ELF-1 (cell line): ENCODE data around the gene SMIM12.
A peak's percentile ranks its signal among the peaks of the same experiment; 100 is the strongest.

Experiments
- DNase-seq: peaks from one replicate; pipeline ENCODE4 v3.0.0-alpha.2; 2016; ENCODE audit warnings: low read depth, low spot score

Gene SMIM12, protein sequence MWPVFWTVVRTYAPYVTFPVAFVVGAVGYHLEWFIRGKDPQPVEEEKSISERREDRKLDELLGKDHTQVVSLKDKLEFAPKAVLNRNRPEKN

DNA sequence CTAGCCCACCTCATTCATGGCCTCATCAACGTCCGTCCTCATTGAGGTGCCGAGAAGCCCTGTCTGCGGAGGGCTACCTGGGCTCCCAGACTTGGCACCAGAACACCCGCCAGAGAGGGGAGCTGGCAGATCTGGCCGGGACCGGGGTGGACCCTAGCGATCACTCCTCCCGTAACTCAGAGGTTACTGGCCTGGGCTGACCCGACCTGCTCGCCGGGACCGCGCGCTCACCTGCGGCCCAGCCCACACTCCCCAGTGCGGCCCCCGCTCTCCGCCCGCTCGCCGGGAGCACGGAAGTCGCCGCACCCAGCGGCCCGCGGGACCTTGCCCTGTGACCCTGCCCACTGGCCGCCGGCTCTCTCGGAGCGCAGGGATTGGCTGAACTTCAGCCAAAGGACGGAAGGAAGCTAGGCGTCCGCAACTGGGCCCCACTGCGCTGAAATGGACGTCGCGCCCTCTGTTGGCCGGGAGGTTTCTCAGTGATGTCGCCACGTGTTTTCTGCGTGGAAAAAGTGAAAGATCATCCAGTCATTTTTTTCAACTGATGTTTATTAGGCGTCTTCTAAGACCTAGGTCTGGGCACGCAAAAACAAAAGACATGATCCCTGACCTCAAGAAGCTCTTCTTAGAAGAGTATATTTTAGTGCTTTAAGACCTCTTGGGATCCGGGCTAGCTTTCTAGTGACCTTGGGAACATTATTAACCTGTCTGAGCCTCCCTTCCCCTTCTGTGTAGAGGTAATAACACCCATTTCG, at the start of gene SMIM12:
Gene SMIM12, minus strand, starts transcription at position 304 of the 755 bp plus-strand sequence. CDS start 3,772 bp downstream, outside the sequence.
- peak; percentile 91 for DNase-seq

DNA sequence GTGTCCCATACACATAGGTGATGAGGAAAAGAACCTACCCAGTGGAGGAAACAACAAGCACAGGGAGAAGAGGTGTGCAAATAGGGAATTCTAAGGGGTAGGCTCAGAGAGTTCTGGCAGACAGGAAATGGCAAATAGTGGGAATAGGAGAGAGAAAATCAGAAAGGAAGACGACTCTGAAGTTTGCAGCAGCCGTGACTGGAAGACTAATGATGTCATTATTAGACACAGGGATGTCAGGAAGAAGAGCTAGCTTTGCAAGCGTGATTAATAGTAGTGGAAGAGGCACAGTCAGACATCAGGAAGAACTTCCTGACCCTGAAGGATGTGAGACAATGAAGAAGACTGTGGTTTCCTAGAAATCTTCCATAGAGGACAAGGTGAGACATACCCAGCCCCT, 48.8 kb upstream of the SMIM12 start:
- DNase-seq: no peak

DNA sequence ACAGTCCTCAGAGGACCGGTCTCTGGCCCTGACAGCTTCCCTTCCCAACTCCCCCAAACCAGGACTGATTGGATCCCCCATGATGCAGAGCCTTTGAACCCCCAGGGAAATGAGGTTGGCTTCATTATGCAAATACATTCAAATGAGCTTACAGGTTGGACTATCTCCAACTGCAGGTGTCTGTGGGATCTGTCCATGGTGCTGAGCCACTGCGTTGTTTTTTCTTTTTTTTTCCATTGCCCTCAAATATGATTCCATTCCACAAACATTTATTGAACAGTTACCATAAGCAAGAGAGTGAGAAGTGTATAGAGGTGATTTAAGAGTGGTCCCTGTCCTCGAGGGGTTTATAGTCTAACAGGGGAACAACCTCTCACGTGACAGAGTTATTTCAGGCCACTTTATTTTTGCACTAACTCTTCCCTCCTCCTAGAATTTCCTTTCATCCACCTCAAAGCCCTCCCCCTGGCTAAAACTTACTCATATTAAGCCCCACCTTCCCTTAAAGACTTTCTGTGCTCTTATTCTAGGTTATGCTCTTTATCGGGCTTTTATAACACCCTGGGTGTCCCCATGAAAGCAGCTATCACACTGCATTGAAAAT, 48.0 kb upstream of the SMIM12 start:
- DNase-seq: peak; percentile 5

DNA sequence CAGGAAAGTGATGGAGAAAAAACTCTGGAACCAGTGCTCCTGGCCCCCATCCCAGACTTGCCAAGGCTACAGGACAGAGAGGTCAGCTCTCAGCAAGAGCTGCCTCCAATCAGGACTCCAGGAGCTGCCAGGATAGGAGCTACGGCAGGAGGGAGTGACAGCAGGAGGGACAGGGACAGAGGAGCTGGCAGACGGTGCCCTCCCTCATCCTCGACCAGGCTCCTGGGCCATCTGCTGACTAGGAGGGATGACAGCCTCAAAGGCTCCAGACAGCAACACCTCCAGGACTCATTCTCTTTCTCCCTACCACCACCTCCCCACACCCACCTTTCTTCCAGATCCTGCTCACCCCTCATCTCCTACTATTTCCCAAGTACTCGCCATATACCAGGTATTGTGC, 47.2 kb upstream of the SMIM12 start:
- DNase-seq: no peak

DNA sequence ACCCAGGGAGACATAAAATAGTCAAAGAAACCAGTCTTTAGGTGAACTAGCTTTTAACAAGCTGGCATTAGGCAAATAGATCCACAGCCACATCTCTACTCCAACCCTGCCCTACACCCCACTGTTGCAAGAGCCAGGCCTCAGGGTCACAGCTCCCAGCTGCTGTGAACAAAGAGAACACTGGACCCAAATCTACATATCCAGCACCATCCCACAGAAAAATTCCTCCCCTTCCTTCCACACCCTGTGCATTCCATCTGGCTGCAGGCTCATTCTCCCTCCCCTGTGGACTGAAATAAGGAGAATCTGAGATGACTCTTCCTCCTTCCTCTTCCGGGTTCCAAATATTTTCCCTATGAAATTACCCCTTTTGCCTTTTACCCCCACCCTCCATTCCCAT, 46.7 kb upstream of the SMIM12 start:
- DNase-seq: no peak

DNA sequence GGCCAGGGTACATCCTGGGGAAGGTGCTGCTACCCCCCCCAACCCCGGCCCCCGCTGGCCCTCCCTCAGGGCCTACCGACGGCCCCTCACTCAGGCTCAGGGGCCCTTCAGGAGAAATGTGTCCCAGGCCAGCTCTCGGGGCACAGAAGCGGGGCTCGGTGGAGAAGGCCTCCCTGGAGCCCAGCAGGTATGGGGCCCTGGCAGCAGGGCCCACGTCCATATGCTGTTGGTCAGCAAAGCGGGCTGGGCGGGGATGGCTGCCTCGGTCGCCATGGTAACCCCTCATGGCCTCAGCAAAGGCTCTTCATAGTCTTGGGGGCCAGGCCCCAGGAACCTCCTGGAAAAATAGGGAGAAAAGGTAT, 45.5 kb upstream of the SMIM12 start:
- no peak for DNase-seq

DNA sequence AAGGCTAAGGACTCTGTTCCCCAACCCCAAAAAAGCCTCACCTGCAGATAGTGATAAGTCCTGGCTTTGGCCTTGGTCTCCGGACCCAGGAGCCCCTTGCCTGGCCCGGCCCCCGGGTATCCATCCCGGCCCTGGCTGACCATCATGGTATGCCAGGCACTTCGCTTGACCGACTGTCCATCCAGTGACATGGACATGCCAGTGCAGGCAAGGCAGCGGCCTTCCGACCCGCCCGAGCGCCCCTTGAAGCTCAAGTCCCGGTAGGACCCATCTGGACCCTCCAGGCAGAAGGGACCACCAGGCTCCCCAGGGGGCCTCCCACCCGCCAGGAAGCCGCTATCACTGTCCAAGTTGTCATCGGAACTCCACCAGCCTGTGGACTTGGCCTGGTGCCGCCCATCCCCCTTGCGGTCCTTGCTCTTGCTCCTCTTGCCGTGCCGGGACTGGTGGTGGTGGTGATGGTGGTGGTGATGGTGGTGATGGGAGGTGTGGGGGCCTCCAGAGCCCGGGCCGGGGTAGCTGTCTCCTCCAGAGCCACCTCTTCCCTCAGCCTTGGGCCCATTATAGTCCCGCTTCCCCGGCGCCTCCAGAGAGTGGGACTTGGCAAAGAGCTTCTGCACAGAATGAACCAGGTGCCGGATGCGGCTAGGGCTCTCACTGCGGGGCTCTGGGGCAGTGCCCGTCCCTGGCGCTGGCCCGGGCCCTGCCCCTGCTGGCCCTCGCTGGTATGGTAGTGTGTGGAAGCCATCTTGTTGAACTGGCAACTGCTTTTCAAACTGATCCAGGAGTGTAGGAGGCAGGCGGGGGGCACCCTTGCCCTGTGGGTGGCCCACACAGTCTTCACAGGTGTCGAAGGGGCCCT, 44.9 kb upstream of the SMIM12 start:
- no peak for DNase-seq

DNA sequence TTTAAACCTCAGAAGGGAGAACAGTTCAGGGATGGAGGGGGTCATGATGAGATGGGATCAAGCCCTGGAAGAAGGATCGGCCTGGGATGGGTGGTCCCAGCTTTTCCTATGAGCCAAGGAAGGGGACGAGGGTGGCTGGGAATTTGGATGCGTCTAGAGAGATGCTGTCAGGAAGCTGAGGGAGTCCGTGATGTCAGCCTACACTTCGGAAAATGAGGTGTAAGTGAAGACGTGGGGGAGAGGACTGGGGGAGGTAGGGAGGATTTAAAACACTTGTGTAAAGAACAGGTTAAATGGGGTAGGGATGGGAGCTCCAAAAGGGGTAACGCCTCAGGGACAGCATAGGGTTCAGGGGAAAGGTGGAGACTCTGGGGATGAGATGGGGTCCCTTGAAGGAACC, 42.4 kb upstream of the SMIM12 start:
- no peak for DNase-seq

DNA sequence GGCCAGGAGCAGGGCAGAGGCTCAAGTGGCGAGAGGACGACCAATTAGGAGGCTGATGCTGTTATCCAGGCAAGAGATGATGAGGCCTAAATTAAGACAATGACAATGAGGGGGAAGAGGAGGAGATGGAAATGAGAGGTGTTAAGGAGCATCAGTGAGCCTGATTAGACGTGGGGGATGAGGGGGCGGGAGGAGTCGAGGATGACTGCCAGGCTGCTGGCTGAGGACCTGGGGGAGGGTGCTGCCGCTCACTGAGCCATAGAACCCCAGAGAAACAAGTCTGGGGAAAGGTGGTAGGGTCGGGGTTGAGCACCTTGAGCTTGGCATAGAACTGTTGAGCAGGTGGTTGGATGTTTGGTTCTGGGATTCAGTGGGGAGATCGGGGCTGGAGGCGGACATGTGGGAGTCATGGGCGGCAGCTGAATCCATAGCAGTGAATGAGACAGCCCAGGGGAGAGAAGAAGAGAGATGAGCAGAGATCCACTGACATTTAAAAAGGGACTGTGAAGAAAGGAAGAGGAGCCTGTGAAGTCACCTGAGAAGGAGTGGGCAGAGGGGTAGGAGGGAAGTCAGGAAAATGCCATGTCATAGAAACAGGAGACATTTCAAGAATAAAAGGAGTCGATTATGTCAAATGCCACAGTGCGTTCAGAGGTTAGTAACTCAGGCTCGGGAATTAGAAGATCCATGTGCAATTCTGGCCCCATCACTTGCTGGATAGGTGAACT, 41.4 kb upstream of the SMIM12 start:
- no peak for DNase-seq

DNA sequence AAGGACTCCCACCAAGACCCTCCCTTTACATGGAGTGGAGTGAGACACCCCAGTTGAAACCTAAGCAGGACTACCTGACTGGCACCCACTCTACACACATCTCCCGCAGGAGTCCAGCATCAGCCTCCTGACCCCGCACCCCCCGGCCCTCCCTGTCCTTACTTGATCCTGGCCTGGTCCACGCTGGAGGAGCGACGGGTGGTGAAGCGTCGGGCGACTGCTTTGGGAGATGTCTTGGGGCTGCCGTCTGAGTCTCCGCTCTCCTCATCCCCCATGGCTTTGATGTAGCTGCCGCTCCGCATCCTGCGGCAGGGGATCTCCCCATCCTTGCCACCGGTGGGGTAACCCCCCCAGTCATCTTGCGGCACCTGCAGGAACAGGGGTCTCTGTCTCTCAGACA, 40.4 kb upstream of the SMIM12 start:
- DNase-seq: no peak

DNA sequence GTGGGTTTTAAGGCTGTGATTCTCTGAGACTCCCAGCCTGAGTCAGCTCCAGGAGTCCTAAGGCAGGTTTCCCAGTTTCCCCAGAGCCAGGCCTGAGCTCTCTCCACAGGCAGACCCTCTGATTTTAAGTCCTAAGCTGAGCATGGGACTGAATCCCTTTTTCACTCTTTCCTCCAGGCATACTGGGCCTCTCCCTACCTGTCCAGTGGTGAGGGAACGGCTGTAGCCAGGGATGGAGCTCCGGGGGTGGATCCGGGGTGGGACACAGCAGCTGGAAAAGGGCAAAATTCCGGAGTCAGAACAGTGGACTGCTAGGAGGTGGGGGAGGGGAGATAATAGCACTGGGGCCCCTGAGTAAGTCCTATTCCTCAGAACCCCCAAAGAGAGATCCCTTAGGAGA, 39.9 kb upstream of the SMIM12 start:
- DNase-seq: no peak

DNA sequence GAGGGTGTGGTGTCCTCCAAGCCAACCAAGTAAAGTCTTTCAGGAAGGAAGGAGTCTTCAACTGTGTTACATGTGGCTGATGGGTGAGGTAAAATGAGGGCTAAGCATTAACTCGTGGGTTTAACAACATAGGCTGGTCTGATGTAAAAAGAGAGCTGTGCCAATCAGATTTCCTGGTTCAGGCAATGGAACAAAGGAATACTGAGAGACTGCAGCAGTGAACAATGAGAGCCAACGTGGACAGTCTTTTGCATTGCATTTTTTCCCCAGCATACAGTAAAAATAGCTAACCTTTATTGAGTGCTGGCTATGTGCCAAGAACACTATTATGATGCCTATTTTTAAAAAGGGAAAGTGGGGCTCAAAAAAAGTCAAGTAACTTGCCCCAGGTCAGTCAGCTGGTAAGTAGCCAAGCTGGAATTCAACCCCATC, 38.8 kb upstream of the SMIM12 start:
- no peak for DNase-seq

DNA sequence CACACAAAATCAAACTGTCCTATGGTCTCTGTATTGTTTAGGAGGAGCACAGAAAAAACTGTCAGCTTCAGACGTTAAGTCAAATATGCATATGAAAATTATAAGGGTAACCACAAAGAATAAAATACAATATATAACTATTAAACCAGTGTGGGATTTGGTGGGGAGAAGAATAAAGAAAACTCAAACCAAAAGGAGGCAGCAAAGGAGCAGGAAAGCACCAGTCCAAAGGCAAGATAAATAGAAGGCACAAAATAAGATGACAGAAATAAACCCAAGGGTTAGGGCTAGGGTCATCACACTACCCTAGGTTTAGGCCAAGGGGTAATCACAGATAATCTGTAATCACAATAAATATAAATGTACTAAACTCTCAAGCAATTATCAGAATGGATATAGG, 37.1 kb upstream of the SMIM12 start:
- no peak for DNase-seq

DNA sequence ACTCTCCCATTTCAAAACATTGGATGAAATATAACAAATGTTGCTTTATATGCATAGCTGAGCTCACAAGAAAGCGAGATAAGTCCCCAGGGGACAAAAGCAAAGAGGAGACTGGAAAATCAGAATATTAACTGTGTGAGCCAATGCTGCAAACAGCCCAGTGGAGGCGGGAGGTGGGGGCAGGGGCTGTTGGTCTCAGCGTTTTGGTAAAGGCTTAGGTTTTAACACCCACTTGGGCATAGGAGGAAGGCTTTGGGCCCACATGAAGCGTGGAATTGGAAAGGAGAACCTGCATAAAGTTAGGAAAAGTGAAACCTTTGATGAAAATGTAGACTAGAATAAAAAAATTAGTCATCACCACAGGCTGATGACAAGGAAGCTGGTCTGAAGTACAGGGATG, 30.2 kb upstream of the SMIM12 start:
- DNase-seq: no peak

DNA sequence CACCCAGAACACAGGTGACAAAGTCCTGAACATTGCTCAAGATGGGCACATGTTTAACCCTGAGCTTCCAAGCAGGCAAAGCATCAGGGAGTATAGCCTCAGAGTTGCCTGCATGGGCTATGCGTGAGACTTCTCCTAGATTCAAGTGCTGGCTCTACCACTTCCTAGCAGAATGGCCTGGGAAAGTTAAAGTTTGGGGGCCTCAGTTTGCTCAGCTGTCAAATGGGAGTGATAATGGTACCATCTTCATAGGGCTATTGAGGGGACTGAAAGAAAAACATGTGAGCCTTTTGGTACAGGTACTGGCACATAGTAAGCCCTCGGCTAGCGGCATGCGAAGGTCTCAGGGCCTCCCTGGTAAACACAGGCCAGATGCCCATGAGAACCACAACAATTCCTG, 28.0 kb upstream of the SMIM12 start:
- no peak for DNase-seq

DNA sequence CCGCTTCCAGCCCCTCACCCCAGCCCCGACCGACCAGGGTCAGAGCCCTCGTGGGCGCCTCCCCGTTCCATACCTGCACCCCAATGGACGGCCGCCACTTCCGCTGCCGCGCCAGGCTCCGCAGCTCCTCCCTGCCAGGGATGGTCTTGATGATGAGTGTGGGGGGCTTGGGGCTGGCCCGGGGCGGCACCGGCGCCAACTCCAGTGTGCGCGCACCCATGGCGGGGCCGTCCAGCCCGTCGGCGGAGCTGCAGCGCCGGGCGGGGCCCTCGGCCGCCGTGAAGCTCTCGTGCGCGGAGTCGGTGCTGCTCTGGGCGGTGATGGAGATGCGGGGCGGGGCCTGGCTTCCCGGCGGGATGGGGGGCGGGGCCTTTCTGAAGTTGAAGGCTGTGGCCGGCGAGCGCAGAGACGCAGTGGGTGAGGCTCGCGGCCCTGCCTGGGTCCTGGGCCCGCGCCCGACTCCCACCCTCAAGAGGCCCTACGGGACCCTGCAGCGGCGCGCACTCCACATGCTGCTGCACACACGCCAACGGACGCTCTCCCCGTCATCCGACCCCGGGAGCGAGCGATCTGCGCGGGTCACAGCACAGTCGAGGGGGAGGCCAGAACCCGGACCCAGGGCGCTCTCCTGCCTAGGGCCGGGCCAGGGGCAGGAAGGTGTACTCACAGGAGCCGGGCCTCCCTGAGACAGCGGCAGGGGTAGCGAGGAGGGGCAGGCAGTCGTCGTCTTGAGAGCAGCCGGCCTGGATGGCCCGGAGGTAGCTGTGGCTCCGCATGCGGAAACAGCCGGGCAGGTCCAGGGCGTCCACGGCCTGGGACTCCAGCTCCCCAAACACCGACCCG, 26.1 kb upstream of the SMIM12 start:
- peak; percentile 44 for DNase-seq

DNA sequence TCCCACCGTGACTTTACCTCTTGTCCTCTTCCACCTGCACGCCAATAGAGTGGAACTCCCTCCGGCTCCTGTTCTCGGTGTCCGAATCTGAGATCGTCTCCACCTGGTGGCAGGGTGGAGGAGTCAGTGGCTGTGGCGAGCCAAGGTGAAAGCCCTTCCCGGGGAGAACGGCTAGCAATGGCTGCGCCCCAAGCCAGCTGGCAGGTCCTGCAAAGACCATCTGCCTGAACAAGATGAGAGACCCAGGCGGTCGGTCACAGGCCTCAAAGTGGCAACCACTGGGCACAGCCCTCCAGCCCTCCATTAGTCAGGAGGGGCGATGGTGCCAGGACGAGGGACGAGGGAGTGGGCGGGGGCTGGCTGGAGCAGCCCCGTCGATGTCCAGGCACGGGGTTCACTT, 25.4 kb upstream of the SMIM12 start:
- DNase-seq: peak; percentile 18

DNA sequence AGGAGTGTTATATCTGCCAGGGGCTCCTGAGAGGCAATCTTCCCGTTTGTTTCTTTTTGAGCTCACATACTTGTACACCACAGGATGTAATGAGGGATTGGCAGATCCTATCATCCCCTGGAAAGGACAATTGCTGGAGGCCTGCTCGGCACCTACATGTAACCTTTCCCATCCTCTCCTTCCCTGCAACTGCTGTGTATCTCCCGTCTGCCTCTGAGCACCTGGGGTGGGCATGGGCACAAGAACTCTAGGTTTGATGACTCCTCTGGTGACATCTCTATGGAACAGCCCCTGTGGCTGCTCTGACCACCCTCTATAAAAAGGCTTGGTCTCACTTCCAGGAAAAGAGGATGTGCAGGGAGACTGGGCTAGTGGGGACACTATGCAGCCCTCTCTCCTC, 25.0 kb upstream of the SMIM12 start:
- DNase-seq: no peak

DNA sequence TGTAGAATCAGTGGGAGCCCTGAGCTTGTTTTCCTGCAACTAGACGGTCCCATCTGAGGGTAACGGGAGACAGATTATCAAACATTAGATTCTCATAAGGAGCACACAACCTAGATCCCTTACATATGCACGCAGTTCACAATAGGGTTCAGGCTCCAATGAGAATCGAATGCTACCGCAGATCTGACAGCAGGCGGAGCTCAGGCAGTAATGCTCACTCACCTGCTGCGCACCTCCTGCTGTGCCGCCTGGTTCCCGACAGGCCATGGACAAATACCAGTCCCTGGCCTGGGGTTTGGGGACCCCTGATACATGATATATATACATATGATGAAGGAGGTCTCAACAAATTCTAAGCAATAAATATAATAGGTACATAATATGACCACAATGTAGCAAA, 19.7 kb upstream of the SMIM12 start:
- peak; percentile 41 for DNase-seq

DNA sequence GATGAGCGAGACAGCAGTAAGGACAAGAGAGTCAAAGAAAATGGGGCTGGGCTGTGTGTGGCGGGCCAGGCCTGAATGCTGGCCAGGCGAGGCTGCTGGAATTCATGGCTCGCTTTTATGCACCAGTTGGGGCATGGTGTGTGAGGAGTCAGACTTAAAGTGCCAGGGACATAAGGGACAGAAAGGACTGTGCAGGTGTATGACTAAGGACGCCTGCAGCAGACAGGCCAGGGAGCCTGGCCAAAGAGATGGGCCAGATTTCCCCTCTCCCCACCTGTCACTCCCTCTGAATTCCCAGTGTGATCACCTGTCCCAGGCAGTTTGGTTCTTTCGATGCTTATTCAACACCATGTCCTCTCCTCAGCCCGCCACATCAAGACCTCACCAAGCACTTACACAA, 16.9 kb upstream of the SMIM12 start:
- DNase-seq: no peak
